OCI-M2 (cell line): ENCODE results near the gene CD14.
"Not testable (repeated sequence)": the region's sequence is repeated elsewhere in the genome, so short reads cannot be mapped to it uniquely, and the experiment has no call there.

Experiments used
- DNase-seq: peaks from one replicate; lab custom pipeline; 2025; ENCODE audit not compliant: unreplicated experiment; lab: John Stamatoyannopoulos, UW

The CD14 gene

DNA sequence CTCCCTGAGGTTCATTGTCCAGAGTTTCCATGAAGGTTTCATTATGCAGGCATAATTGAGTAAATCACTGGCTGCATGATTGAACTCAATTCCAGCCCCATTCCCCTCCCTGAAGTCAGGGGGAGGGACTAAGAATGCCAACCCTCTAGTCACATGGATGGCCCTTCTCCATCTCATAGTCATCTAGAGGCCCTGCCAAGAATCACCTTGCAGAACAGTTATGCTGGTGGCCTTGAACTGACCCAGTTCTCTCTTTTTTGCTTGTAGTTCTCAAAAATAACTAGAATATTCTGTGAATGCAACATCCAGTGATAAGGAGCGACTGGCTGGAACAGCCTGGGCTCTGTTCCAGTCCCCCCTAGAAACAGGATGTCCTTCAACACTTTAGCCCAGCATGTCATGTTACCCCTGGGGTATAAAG lies 36.6 kb downstream of the CD14 start:
- DNase-seq, result no peak

DNA sequence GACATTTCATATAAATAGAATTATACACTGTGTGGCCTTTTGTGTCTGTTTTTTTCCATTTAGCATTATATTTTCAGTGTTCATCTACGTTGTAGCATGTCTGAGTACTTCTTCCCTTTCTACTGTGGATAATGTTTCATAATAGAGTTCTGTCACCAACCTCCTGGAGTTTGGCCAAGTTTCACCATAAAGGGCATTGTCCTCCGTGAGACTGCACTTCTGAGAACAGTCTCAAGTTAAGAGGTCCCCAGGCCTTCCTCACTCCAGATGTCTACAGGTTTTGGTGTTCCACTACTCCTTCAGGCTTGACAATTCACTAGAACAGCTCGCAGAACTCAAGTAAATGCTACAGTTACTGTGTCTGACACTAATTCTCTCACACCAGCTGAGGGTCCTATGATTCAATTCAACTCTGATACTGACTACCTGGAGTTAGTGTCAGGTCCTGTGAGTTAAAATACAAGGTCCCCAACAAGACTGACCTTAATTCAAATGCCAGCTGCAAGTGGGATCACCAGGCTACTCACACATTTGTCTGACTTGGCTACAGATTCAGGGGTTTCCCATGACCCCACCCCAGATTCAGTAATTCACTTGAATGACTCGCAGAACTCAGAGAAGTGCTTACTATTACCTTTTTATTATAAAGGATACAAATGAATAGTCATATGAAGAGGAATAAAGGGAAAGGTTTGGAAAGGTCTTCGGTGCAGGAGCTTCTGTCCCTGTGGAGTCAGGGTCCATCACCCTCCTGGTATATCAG lies 37.3 kb downstream of the CD14 start:
- DNase-seq, result no peak

DNA sequence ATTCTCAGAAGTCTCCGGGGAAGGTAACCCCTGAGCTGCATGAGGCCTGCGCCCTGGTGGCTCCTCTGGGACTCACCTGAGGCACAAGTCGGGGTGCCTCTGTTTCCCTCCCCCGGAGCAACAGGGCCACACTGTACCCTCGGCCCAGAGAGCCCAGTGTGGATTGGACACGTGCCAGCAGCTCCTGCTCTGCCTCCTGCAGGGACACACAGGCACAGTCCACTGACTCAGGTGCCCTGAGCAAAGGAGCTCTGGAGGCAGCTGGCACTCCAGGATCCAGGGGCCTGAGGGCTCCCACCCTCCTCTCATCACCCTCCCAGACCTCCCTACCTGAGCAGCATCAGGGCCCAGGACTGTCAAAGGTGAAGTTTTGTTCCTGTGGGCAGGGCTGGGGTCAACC lies 38.8 kb downstream of the CD14 start:
- no peak for DNase-seq

DNA sequence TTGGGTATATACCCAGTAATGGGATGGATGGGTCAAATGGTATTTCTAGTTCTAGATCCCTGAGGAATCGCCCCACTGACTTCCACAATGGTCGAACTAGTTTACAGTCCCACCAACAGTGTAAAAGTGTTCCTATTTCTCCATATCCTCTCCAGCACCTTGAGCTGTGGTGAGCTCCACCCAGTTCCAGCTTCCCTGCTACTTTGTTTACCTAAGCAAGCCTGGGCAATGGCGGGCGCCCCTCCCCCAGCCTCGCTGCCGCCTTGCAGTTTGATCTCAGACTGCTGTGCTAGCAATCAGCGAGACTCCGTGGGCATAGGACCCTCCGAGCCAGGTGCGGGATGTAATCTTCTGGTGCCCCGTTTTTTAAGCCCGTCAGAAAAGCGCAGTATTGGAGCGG lies 39.9 kb downstream of the CD14 start:
- DNase-seq, result not testable (repeated sequence)

DNA sequence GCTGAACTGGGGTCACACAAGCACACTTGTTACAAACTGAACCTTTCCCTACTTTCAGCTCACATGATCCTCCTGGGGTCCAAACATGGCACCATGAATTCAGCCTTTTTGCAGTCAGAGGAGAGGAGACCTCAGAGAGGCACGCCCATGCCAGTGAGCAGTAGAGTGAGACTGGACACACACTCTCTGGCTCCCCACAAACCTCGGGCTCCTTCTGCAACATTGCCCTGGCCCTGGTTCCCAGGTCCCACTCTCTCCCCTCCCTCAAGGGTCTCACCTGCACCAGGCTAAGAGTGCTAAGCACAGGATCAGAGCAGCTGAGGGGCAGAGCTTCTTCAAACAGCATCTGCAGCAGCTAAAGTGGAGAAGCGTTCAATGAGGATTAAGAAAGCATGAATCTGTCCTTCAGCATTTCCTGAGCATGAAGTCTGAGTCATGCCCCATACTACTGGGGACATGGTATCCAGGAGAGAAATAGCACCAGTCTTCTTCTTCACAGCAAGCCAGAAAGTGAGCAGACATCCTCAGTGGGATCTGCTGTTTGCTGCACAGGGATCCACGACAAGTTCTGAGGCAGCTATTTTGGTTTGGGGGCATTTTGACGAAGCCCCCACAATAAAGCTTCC lies 41.1 kb downstream of the CD14 start:
- no peak for DNase-seq

DNA sequence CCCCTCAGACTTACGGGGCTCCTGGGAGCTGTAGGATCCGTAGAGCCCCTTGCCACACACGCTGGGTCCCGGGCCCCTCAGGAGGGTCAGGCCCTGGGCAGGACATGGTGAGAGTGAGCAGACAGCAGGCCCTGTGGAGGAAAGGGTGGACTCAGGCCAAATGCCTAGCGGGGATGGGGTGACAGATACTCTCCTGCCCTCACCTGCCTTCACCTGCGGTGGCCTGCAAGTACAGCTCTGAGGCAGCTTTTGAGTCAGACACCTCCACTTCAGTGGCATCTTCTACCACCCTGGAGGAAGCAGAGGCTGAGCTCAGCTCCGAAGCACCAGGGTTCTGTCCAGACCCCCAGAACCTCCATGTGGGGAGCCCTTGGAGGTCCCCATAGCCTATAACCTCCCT lies 42.1 kb downstream of the CD14 start:
- no peak for DNase-seq

DNA sequence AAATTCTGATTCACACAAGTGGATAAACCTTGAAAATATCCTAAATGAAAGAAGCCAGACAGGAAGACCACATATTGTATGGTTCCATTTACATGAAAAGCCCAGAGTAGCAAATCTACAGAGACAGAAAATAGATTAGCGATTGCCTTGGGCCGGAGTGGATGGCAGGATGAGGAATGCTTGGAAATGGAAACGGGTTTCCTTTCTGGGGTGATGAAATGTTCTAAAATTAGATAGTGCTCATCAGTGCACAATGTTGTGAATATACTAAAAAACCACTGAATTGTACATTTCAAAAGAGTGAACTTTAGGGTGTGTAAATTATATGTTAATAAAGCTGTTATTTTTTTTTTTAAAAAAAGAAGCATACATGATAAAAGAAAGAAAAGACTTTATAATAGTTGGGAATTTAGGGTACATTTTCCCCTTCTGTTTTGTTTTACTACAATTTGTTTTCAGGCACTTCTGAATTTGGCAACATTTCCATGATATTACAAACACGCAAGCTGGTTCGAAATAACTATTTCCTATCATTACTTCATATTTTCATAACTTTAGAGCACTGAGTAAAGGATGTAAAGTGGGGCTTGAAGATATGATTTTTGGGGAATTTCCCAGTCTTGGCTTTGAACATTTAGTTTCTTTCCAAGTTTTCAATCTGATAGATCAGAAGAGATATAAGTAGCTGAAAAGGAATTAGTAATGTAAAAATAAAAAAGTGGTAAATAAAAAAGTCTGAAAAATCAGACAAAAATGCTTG lies 44.5 kb downstream of the CD14 start:
- DNase-seq, result no peak

DNA sequence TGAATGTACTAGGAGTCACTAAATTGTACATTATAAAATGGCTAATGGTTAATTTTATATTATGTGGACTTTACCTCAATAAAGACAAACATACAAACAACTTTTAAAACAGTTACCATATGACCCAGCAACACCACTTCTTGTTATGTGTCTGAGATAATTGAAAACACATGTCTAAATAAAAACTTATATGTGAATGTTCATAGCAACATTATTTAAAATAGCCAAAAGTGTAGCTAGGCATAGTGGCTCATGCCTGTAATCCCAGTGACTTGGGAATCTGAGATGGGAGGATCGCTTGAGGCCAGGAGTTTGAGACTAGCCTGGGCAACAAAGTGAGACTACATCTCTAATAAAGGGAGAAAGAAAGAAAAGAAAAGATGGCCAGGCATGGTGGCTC lies 45.5 kb downstream of the CD14 start:
- DNase-seq, result no peak
